ENCODE data around the gene SMAD6.

The SMAD6 gene

DNA sequence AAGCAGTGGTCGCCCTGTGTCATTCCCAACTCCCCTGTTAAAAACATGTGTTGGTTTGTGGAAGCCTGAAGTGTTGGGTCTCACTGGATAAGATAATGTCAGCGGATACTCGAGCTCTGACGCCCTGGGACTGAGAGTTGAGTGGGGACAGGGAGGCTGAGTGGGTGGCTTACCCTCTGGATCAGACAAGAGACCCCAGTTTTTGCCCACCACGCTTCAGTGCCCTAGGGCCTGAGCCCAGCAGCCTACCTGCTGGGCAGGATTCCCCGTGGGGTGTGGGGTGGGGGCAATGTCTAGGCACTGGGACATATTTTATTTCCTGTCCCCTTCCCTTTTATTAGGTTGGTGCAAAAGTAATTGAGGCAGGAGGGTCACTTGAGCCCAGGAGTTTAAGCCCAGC is 75.0 kb downstream of the SMAD6 start:
- DNase-seq (ENCODE audit: low spot score): no peak

GRCh38 chr15:66777596-66778313 is 75.7 kb downstream of the SMAD6 start:
- no peak for DNase-seq (ENCODE audit: low spot score)

DNA sequence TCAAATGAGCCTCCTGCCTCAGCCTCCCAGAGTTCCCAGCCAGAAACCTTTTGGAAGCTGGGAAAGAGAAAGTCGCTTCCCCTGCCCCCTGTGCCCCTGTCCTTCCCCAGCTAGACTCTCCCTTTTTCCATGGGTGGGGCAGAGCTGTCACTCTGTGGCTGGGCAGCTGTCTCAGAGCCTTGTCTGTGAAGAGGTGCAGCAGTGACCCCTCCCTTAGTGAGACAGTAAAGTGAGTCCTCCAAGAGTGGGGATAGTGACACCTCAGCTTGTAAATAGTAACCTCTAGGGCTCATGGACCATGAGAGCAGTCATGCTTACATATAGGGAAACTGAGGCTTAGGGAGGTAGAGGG is 76.3 kb downstream of the SMAD6 start:
- no peak for DNase-seq (ENCODE audit: low spot score)

GRCh38 chr15:66778716-66779115 is 76.7 kb downstream of the SMAD6 start:
- DNase-seq (ENCODE audit: low spot score): no peak

- no peak for DNase-seq (ENCODE audit: low spot score)
Observed at GRCh38 chr15:66779331-66780009, 77.4 kb downstream of the SMAD6 start.

DNA sequence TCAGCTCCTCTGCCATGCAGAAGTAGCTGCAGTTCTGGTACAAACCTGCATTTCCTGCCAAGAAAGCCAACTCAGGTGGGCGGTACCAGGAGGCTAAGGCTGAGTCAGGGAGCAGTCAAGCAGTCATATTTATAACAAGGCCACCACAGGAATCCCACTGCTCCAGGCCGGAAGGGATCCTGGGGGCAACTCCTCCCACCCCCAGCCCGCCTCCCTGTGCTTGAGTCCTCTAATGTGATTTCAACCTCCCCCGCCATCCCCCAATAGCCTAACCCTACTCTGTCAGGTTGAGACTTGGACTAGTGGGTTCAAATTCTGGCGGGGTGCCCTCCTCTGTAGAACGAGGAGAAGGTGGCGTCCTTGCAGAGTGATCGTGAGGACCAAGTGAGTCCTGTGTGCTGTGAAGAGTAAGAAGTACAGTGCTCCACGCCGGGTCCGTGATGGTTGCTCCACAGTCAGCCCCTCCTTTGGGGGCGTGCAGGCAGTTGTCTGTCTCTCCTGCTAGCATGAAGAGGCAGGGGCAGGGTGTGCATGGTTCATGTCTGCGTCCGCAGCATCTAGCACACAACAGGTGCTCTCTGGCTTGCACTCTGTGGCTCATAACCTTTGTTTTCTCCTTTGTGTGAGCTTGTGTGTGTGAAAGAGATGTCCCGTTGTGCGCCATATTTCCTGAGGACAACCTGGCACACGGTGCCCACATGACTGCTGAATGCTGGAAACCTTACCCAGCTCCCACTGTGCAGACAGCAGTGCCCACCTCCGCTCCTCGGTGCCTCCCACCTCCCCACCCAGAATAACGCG is 78.3 kb downstream of the SMAD6 start:
- DNase-seq (ENCODE audit: low spot score): no peak

GRCh38 chr15:66780973-66781718 is 79.1 kb downstream of the SMAD6 start:
- DNase-seq (ENCODE audit: low spot score): no peak

DNA sequence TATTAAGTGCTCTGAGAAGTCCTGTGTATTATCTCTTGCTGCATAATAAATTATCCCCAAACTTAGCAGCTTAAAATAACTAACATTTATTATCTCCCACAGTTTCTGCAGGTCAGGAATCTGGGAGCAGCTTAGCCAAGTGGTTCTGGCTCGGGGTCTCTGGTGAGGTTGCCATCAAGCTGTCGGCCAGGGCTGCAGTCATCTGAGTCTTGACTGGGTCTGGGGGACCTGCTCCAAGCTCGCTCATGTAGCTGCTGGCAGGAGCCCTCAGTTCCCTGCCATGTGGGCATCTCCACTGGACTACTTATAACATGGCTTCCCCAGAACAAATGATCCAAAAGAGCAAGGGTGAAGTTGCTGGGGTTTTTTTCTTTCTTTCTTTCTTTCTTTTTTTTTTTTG is 80.7 kb downstream of the SMAD6 start:
- DNase-seq (ENCODE audit: low spot score): no peak

GRCh38 chr15:66783314-66783713 is 81.3 kb downstream of the SMAD6 start:
- DNase-seq (ENCODE audit: low spot score): no peak

GRCh38 chr15:66783725-66784124 is 81.7 kb downstream of the SMAD6 start:
- DNase-seq (ENCODE audit: low spot score): no peak

DNA sequence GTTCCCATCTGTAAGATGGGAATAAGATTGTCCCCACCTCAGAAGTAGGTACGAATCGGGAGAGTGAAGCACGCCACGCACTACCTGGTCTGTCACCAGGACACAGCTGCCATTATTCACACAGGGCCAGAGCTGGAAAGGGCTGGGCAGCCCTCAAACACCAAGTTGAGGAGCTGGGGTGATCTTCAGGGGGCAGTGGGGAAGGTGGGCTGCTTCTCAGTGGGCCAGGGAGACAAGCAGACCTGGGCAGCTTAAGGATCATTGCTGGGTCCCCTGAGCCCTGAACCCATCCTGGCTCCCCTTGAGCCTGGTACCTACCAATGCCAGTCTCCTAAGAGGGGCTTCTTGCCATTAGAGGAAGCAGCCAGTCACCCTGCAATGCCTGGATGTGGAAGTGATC is 82.1 kb downstream of the SMAD6 start:
- no peak for DNase-seq (ENCODE audit: low spot score)

GRCh38 chr15:66785637-66786036 is 83.6 kb downstream of the SMAD6 start:
- no peak for DNase-seq (ENCODE audit: low spot score)

GRCh38 chr15:66786222-66786621 is 84.2 kb downstream of the SMAD6 start:
- DNase-seq (ENCODE audit: low spot score): no peak

DNA sequence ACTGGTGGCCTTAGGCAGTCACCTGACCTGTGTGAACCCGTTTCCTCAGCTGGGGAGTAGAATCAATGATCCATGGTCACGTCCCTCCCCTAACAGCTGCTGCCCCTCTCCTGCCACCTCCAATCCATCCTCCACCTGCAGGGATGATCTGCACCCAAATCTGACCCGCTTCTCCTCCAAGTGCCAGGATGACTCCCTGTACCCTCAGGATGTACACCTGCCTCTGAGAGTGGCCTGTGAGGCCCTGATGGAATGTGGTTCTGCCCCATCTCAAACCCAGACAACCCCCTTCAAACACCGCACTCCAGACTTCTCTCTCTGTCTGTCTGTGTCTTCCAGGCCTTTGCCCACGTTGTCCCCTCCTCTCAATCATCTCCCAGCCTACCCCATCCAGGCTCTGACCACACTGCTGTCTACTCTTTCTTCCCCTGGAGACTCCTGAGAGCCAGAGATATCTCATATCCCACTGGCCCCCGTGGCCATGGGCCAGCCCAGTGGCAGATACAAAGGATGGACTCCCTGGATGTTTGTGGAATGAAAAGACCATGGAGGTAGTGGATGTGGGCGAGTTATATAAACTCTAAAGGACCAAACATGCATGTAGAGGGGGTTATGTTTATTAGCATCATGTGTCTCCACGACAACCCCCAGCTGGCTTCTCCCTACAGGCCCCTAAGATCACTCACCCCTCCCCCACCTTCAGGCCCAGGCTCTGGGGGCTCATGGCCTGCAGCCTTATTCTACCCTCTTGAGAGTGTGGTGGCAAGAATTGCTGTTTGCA is 84.9 kb downstream of the SMAD6 start:
- DNase-seq (ENCODE audit: low spot score): peak; percentile 11

GRCh38 chr15:66787489-66787871 is 85.4 kb downstream of the SMAD6 start:
- DNase-seq (ENCODE audit: low spot score): no peak

- no peak for DNase-seq (ENCODE audit: low spot score)
Observed at GRCh38 chr15:66788024-66788423, 86.0 kb downstream of the SMAD6 start.

- DNase-seq (ENCODE audit: low spot score): peak; percentile 68
Observed at GRCh38 chr15:66789029-66790025, 87.3 kb downstream of the SMAD6 start.

DNA sequence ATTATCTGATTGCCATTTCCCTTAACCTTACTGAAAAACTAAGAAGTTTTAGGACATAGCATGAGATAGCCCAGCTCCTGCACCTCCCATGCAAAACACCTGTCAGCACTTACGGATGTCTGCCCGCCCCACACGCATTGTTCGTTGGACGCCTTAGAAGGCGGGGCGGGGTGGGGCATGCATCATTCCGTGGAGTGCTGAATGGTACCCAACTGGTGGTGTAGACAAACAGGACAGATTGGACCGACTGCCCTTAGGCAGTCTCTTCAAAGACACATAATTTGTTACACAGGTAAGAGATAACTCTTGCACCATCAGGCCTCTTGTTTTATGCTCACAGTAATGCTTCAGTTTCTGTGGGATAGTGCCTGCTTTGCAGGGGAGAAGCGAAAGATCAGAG is 93.8 kb downstream of the SMAD6 start:
- no peak for DNase-seq (ENCODE audit: low spot score)

DNA sequence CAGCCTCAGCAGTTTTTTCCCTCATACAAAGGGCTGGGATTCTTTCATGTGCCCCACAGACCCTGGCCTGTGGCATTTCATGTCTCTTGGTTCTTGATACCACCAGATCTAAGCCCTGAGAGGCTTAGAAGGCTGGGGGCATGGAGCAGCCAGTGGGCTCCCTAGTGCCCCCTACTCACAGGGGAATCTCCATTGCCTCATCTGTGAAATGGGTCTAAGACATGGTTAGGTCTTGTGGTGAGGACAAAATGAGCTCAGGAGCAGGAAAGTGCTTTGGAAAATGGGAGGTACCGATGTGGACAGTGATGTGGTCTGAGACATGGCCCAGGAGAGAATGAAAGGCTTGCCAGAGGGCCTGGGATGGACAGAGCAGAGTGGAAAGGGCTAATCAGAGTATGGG is 94.3 kb downstream of the SMAD6 start:
- no peak for DNase-seq (ENCODE audit: low spot score)

DNA sequence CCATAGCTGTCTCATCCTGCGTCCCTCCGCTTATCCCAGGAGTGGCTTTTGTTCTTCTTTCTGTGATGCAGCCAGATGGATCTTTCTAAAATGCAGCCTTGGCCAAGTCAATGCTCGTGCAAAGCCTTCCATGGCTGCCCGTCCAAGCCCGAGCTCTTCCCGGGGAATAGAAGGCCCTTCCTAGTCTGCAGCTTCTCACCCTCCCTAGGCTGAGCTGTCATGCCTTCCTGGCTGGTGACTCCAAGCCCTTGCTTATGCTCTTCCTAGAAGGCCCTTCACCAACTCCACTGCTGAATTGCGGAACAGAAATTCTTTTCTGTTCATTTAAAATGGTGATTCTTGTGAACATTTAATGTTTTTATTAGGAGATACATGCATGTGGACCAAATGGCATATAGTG is 95.9 kb downstream of the SMAD6 start:
- DNase-seq (ENCODE audit: low spot score): no peak
